CMK (cell line): ENCODE measurements around the gene OTOP3.
"Not testable (repeated sequence)": the region's sequence is repeated elsewhere in the genome, so short reads cannot be mapped to it uniquely, and the experiment has no call there.

Experiments used
- DNase-seq: peaks from one replicate; pipeline ENCODE4 v3.0.0-alpha.2; 2010; ENCODE audit warnings: low read depth

Gene OTOP3

GRCh38 chr17:74961657-74962350 is 26.1 kb downstream of the OTOP3 start:
- peak; percentile 72 for DNase-seq

- no peak for DNase-seq
These were observed 27.1 kb downstream of the OTOP3 start for GRCh38 chr17:74962622-74963394.

GRCh38 chr17:74963656-74964055 is 28.0 kb downstream of the OTOP3 start:
- DNase-seq, result no peak

- no peak for DNase-seq
These were observed 28.6 kb downstream of the OTOP3 start for GRCh38 chr17:74964246-74964761.

GRCh38 chr17:74964988-74965622 is 29.4 kb downstream of the OTOP3 start:
- no peak for DNase-seq

GRCh38 chr17:74968361-74968780 is 32.7 kb downstream of the OTOP3 start:
- DNase-seq, result no peak

GRCh38 chr17:74969501-74969900 is 33.8 kb downstream of the OTOP3 start:
- not testable (repeated sequence) for DNase-seq

GRCh38 chr17:74970395-74970794 is 34.7 kb downstream of the OTOP3 start:
- no peak for DNase-seq

- no peak for DNase-seq
These were observed 35.6 kb downstream of the OTOP3 start for GRCh38 chr17:74971069-74971841.

GRCh38 chr17:74971842-74972106 is 36.1 kb downstream of the OTOP3 start:
- no peak for DNase-seq

GRCh38 chr17:74972107-74972972 is 36.6 kb downstream of the OTOP3 start, which contains the start of gene HID1:
Gene HID1, minus strand, starts transcription at chr17:74972759. Its CDS starts 103 bp downstream, at chr17:74972656.
- no peak for DNase-seq

GRCh38 chr17:74972973-74973328 is 37.3 kb downstream of the OTOP3 start:
- DNase-seq, result no peak

- no peak for DNase-seq
These were observed 40.2 kb downstream of the OTOP3 start for GRCh38 chr17:74975943-74976342.

- no peak for DNase-seq
These were observed 42.1 kb downstream of the OTOP3 start for GRCh38 chr17:74977802-74978201.

- no peak for DNase-seq
These were observed 42.5 kb downstream of the OTOP3 start for GRCh38 chr17:74978240-74978639.

- DNase-seq, result no peak
These were observed 43.9 kb downstream of the OTOP3 start for GRCh38 chr17:74979408-74980146.

- DNase-seq, result no peak
These were observed 45.8 kb downstream of the OTOP3 start for GRCh38 chr17:74981318-74981978.

- DNase-seq, result peak; percentile 54
These were observed 46.4 kb downstream of the OTOP3 start for GRCh38 chr17:74981979-74982662.

- DNase-seq, result not testable (repeated sequence)
These were observed 47.1 kb downstream of the OTOP3 start for GRCh38 chr17:74982663-74983313.
